Uterus (tissue), 2 donors: Measurements from ENCODE around the gene UNC79.

Source experiments
- POLR2A ChIP-seq, 2 donors: fragments of 450-650 bp; IDR thresholded peaks; one replicate each; pipeline ENCODE4 v1.6.1; 2016; ENCODE audit warnings: antibody characterized with exemption in 2 of 2, mild to moderate bottlenecking in 1 of 2, moderate library complexity in 1 of 2
- TF ChIP-seq, protein P1 (sequence below), 4 experiments: fragments of 200-600 bp in 2 of 4; fragments of 450-650 bp in 2 of 4; sonication (generic) in 2 of 4; IDR thresholded peaks; one replicate each; pipeline ENCODE4 v1.5.1; 2016 to 2019; ENCODE audit warnings: antibody characterized with exemption in 4 of 4, mild to moderate bottlenecking in 2 of 4, moderate library complexity in 1 of 4

DNA sequence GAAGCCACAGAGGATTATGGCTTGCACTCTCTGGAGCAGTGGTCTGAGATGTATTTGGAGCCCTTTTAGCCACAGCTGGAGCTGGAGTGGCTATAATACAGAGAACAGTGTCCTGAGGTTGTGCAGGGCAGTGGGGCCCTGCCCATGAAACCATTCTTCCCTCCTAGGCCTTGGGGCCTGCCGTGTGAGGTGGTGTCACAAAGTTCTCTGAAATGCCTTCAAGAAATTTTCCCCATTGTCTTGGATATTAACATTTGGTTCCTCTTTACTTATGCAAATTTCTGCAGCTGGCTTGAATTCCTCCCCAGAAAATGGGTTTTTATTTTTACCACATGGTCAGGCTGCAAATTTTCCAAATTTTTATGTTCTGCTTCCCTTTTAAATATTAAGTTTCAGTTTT lies 79.3 kb downstream of the UNC79 start:
- TF ChIP-seq, protein P1, sequence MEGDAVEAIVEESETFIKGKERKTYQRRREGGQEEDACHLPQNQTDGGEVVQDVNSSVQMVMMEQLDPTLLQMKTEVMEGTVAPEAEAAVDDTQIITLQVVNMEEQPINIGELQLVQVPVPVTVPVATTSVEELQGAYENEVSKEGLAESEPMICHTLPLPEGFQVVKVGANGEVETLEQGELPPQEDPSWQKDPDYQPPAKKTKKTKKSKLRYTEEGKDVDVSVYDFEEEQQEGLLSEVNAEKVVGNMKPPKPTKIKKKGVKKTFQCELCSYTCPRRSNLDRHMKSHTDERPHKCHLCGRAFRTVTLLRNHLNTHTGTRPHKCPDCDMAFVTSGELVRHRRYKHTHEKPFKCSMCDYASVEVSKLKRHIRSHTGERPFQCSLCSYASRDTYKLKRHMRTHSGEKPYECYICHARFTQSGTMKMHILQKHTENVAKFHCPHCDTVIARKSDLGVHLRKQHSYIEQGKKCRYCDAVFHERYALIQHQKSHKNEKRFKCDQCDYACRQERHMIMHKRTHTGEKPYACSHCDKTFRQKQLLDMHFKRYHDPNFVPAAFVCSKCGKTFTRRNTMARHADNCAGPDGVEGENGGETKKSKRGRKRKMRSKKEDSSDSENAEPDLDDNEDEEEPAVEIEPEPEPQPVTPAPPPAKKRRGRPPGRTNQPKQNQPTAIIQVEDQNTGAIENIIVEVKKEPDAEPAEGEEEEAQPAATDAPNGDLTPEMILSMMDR (IDR thresholded peaks at IDR 0.05): no peak
- no peak for TF ChIP-seq POLR2A (IDR thresholded peaks at IDR 0.05)
